BE2C (cell line): ENCODE measurements around the gene LRP11.
A peak's percentile ranks its signal among the peaks of the same experiment; 100 is the strongest.
"Not testable (repeated sequence)": the region's sequence is repeated elsewhere in the genome, so short reads cannot be mapped to it uniquely, and the experiment has no call there.

ENCODE experiments used
- DNase-seq: peaks from one replicate; pipeline ENCODE4 v3.0.0-alpha.2; 2020
- H3K27me3 ChIP-seq: fragments of 250-450 bp; sonication (Bioruptor Pico); 2 replicates; pipeline ENCODE4 v1.5.1; 2020; ENCODE audit warnings: mild to moderate bottlenecking
- H3K36me3 ChIP-seq: fragments of 250-450 bp; sonication (Bioruptor Pico); 2 replicates; pipeline ENCODE4 v1.5.1; 2020; ENCODE audit warnings: mild to moderate bottlenecking
- H3K4me1 ChIP-seq: fragments of 250-450 bp; sonication (Bioruptor Pico); 2 replicates; pipeline ENCODE4 v1.5.1; 2020
- H3K4me3 ChIP-seq: 2 replicates; pipeline ENCODE4 v1.5.1; 2011; ENCODE audit warnings: low read depth, low read length
- H3K9me3 ChIP-seq: fragments of 250-450 bp; sonication (Bioruptor Pico); 2 replicates; pipeline ENCODE4 v1.5.1; 2020
- TF ChIP-seq, protein P1 (sequence below): IDR thresholded peaks from 2 replicates; pipeline ENCODE4 v1.5.1; 2012; ENCODE audit warnings: mild to moderate bottlenecking, low read depth, low read length

LRP11 gene

DNA sequence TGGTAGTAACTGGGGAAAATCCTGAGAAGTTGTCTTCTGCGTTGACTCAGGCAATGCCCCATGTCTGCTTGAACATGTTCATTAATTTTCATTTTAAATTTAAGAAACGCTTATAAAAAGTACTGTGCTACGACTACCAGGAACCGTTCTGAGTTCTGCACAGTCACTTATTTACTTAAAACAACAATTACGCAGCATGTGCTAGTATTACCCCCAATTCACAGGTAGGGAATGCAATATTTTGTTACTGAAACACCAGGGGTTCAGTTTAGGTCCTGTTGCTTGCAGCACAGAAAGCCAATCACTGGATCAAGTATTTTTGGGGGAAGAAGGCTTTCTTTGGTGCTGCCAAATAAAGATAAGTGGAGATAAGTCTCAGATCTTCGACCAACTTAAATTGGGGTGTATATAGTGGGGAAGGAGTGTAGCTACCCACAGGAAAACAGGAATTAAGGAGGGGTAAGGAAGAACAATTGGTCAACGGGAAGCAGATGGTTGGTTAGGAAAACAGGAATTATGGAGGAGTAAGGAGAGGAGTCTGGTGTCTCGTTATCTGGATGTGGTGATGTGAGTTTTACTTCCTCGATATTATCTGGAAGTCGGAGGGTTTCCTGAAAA, 5.2 kb upstream of the LRP11 start:
- H3K4me1 ChIP-seq = no peaks in the 10 kb centered on the region
- no peak overlapping the region for H3K4me3 ChIP-seq
- no peaks in the 10 kb centered on the region for H3K36me3 ChIP-seq
- DNase-seq = no peak
- H3K27me3 ChIP-seq = no peaks in the 10 kb centered on the region
- no peaks in the 10 kb centered on the region for H3K9me3 ChIP-seq
- TF ChIP-seq, protein P1, sequence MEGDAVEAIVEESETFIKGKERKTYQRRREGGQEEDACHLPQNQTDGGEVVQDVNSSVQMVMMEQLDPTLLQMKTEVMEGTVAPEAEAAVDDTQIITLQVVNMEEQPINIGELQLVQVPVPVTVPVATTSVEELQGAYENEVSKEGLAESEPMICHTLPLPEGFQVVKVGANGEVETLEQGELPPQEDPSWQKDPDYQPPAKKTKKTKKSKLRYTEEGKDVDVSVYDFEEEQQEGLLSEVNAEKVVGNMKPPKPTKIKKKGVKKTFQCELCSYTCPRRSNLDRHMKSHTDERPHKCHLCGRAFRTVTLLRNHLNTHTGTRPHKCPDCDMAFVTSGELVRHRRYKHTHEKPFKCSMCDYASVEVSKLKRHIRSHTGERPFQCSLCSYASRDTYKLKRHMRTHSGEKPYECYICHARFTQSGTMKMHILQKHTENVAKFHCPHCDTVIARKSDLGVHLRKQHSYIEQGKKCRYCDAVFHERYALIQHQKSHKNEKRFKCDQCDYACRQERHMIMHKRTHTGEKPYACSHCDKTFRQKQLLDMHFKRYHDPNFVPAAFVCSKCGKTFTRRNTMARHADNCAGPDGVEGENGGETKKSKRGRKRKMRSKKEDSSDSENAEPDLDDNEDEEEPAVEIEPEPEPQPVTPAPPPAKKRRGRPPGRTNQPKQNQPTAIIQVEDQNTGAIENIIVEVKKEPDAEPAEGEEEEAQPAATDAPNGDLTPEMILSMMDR = no peak

DNA sequence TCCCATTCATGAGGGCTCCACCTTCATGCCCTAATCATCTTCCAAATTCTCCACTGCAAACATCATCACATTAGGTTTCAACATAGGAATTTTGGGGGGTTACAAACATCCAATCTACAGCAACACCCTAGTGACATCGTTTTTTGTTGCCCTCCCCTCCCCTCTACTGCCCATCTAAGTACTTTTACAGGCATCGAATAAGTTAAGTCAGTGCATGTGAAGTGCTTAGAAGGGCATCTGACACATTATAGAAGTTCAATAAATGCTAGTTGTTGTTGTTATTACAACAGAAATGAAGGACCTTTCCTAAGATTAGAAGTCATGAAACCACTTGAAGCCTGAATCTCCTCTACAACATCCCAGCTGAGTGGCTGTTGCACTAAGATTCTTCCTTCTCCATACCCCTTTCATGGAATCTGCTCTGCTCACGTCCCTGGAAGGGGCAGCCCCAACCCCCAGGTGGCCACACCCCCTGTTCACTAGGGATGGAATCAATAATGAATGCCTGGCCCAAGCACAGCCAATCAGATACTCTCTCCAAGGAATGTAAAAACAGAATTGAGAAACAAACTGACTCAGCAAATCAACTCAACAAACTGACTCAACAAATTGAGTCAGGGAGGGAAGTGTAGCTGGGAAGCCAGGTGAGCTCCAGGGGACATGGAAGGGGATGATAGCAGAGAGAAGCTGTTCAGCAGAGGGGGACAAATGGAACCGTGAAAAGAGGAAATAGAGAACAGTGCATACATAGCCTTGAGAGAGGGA, 3.9 kb upstream of the LRP11 start:
- Histone ChIP-seq H3K4me1 (no peaks in the 10 kb centered on the region), H3K36me3 (no peaks in the 10 kb centered on the region), H3K9me3 (no peaks in the 10 kb centered on the region), H3K27me3 (no peaks in the 10 kb centered on the region), H3K4me3 (no peak overlapping the region)
- DNase-seq = no peak
- TF ChIP-seq, protein P1 = no peak

DNA sequence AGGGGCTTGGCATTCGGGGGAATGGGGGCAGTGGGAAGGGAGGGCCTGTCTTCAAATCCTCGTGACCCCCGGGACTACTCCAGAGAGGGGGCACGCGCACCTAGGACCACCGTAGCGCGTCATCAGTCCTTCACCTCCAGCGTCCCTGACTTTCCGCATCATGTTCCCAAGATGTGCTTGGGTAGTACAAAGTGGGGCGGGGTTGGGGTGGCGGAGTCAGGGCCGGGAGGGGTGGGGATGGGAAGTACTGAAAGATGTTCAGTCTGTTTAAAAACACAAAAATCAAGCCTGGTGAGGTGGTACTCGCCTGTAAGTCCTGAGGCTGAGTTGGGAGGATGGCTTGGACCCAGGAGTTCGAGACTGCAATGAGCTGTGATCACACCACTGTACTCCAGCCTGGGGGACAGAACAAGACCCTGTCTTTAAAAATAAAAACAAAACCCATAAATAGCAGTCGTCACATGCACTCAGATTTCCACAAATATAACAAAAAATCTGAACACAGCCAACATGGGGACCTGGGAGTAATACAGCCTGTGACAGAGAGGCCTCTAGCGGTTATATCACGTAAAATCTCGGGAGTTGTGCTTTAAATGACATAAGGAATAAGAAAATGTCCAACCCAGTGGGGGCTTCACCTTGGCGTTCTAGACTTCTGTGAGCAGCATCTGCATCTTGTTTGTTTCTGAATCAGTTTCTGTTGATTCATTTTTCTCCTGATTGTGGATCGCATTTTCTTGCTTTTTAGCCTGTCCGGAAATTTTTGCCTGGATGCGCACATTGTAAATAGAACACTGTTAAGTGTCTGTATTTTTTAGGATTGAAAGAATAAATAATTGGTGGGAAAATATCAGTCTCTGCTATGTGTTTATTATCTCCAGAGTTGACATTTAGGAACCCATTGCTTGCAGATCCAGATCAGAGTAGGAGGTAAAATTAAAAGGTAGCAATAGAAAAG, 698 bp upstream of the LRP11 start:
- Histone ChIP-seq H3K4me3 (peak overlapping the region; percentile 79), H3K27me3 (no peaks in the 10 kb centered on the region), H3K4me1 (0 out of 2 replicates have a peak, but pooled peaks cover 3% of the 10 kb centered on the region), H3K36me3 (no peaks in the 10 kb centered on the region), H3K9me3 (no peaks in the 10 kb centered on the region)
- TF ChIP-seq, protein P1 = peak; percentile 80
- peak; percentile 42 for DNase-seq

DNA sequence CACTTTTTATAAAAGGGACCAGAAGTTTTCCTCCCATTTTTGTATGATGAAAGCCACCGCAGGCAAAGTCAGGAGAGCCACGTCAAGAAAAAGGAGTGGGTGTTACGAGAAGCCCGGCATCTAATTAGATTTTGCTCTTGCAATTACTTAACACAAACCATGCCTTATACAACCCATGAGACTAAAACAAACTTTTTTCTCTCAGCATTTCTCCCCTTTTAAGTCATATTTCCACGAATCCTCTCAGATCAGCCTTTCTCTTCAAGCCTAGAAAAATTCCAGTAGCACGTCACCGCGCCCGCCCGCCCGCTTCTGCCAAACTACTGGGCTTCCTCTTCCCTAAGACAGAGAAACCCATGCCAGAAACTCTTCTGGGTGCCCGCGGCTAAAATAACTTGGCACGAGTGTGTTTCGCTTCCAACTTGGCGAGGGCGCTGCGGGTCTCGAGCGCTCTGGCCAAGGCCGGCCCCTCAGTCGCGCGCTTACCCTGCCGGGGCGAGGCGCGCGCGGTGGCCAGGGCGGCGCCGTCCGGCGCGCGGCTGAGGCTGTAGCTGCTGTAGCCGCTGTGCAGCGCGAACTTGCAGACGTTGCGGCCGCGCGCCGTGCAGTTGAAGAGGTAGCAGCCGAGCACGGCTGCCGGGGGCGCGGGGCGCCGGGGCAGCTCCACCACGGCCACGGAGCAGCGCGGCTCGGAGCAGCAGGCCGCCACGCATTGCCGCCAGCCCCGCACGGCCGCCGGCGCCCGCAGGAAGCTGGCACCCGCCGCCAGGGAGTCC, 1.0 kb downstream of the LRP11 start:
- no peaks in the 10 kb centered on the region for H3K9me3 ChIP-seq
- peak overlapping the region; percentile 79 for H3K4me3 ChIP-seq
- 0 out of 2 replicates have a peak, but pooled peaks cover 3% of the 10 kb centered on the region for H3K4me1 ChIP-seq
- no peaks in the 10 kb centered on the region for H3K36me3 ChIP-seq
- TF ChIP-seq, protein P1 = no peak
- DNase-seq = peak; percentile 72
- no peaks in the 10 kb centered on the region for H3K27me3 ChIP-seq

DNA sequence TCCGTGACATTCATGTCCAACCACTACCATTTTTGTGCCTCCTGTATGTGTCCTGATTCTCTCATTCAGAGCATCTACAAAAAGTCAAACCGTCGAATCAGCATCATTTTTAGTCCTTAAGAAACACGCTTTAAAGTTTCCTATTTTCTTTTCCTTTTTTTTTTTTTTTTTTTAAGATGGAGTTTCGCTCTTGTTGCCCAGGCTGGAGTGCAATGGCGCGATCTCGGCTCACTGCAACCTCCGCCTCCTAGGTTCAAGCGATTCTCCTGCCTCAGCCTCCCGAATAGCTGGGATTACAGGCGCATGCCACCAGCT, 1.8 kb downstream of the LRP11 start:
- not testable (repeated sequence) for H3K36me3 ChIP-seq, DNase-seq, H3K27me3 ChIP-seq, H3K4me1 ChIP-seq, H3K9me3 ChIP-seq
- H3K4me3 ChIP-seq = peak overlapping the region; percentile 79
